ENCODE measurements around the gene LDB2. TPM values are rescaled to one million over a fixed set of nuclear protein-coding genes. Genes with fewer than 3 reads are reported as not detected.
A peak's percentile ranks its signal among the peaks of the same experiment; 100 is the strongest.

LDB2 gene
- total RNA-seq, 3 donors from 2014 or later: 34.5 to 68.8 (median 36.5) TPM

DNA sequence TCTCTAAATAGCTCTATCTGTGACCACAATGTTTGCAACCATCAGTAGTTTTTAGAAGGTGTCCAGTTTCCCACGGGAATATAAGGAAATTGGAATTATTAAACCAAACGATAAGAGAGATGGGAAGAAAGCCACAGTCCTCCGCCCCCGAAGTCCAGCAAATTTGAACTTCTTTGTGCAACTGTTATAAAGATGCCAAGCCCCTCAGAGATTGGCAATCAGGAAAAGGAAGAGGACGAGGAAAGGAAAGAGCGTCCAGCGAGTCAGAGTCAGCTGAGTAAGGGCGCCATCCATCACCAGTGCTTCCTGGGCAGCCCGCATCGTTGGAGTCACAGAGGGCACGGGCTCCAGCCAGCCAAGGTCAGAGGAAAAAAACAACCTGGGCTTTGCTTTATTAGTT lies 35.7 kb downstream of the LDB2 start:
- H3K27ac ChIP-seq: peak overlapping the region in 1 of 2 donors; percentile 58
- DNase-seq (ENCODE audit: low spot score in 2 of 2): no peak
- H3K4me1 ChIP-seq: no peaks in the 10 kb centered on the region
- peaks cover 0 to 3% of the 10 kb centered on the region in 2 donors for H3K9me3 ChIP-seq
- H3K4me3 ChIP-seq: no peak overlapping the region
- no peaks in the 10 kb centered on the region for H3K27me3 ChIP-seq
- intact Hi-C loops (cut with DNase I; ENCODE audit: low total_unique reads): no loop called here
- H3K36me3 ChIP-seq: no peaks in the 10 kb centered on the region
- TF ChIP-seq, protein P1, sequence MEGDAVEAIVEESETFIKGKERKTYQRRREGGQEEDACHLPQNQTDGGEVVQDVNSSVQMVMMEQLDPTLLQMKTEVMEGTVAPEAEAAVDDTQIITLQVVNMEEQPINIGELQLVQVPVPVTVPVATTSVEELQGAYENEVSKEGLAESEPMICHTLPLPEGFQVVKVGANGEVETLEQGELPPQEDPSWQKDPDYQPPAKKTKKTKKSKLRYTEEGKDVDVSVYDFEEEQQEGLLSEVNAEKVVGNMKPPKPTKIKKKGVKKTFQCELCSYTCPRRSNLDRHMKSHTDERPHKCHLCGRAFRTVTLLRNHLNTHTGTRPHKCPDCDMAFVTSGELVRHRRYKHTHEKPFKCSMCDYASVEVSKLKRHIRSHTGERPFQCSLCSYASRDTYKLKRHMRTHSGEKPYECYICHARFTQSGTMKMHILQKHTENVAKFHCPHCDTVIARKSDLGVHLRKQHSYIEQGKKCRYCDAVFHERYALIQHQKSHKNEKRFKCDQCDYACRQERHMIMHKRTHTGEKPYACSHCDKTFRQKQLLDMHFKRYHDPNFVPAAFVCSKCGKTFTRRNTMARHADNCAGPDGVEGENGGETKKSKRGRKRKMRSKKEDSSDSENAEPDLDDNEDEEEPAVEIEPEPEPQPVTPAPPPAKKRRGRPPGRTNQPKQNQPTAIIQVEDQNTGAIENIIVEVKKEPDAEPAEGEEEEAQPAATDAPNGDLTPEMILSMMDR (IDR thresholded peaks at IDR 0.05): no peak
- TF ChIP-seq POLR2AphosphoS5 (IDR thresholded peaks at IDR 0.05): peak in 1 of 3 donors; percentile 24
- no peak for TF ChIP-seq POLR2A (IDR thresholded peaks at IDR 0.05)

- no peak for DNase-seq (ENCODE audit: low spot score in 2 of 2)
- TF ChIP-seq POLR2A (IDR thresholded peaks at IDR 0.05): no peak
- no peak for TF ChIP-seq POLR2AphosphoS5 (IDR thresholded peaks at IDR 0.05)
- TF ChIP-seq, protein P1 (IDR thresholded peaks at IDR 0.05): no peak
- intact Hi-C loops (cut with DNase I; ENCODE audit: low total_unique reads): no loop called here
- Histone ChIP-seq H3K9me3 (peaks cover 0 to 3% of the 10 kb centered on the region in 2 donors), H3K27ac (peak overlapping the region in 1 of 2 donors; percentile 43), H3K4me1 (no peaks in the 10 kb centered on the region), H3K36me3 (no peaks in the 10 kb centered on the region), H3K4me3 (no peak overlapping the region), H3K27me3 (no peaks in the 10 kb centered on the region)
These were observed 37.9 kb downstream of the LDB2 start for GRCh38 chr4:16860516-16860915.

GRCh38 chr4:16859031-16859430 lies 39.4 kb downstream of the LDB2 start:
- TF ChIP-seq, protein P1 (IDR thresholded peaks at IDR 0.05): no peak
- Histone ChIP-seq H3K36me3 (no peaks in the 10 kb centered on the region), H3K27me3 (no peaks in the 10 kb centered on the region), H3K4me3 (no peak overlapping the region), H3K9me3 (peaks cover 0 to 3% of the 10 kb centered on the region in 2 donors), H3K27ac (peak overlapping the region in 1 of 2 donors; percentile 22), H3K4me1 (no peaks in the 10 kb centered on the region)
- intact Hi-C loops (cut with DNase I; ENCODE audit: low total_unique reads): no loop called here
- no peak for DNase-seq (ENCODE audit: low spot score in 2 of 2)

GRCh38 chr4:16858275-16858752 lies 40.1 kb downstream of the LDB2 start:
- H3K36me3 ChIP-seq: no peaks in the 10 kb centered on the region
- intact Hi-C loops (cut with DNase I; ENCODE audit: low total_unique reads): no loop called here
- H3K9me3 ChIP-seq: no peaks in the 10 kb centered on the region
- DNase-seq (ENCODE audit: low spot score in 2 of 2): no peak
- no peak overlapping the region for H3K4me3 ChIP-seq
- no peaks in the 10 kb centered on the region for H3K27me3 ChIP-seq
- TF ChIP-seq POLR2A (IDR thresholded peaks at IDR 0.05): no peak
- no peak for TF ChIP-seq POLR2AphosphoS5 (IDR thresholded peaks at IDR 0.05)
- TF ChIP-seq, protein P1 (IDR thresholded peaks at IDR 0.05): no peak
- H3K4me1 ChIP-seq: no peaks in the 10 kb centered on the region
- peak overlapping the region in 1 of 2 donors; percentile 74 for H3K27ac ChIP-seq

GRCh38 chr4:16857425-16857824 lies 41.0 kb downstream of the LDB2 start:
- H3K36me3 ChIP-seq: no peaks in the 10 kb centered on the region
- H3K27ac ChIP-seq: peak overlapping the region; percentile 4 to 74
- no peaks in the 10 kb centered on the region for H3K9me3 ChIP-seq
- no peaks in the 10 kb centered on the region for H3K4me1 ChIP-seq
- DNase-seq (ENCODE audit: low spot score in 2 of 2): no peak
- intact Hi-C loops (cut with DNase I; ENCODE audit: low total_unique reads): no loop called here
- no peak overlapping the region for H3K4me3 ChIP-seq
- TF ChIP-seq, protein P1 (IDR thresholded peaks at IDR 0.05): no peak
- TF ChIP-seq POLR2A (IDR thresholded peaks at IDR 0.05) (no peak), POLR2AphosphoS5 (IDR thresholded peaks at IDR 0.05) (no peak)
- no peaks in the 10 kb centered on the region for H3K27me3 ChIP-seq

All from breast epithelium (tissue), 4 donors.